Prostate gland (tissue), 2 donors: ENCODE measurements around the gene GABRG3. TPM values are rescaled to one million over a fixed set of nuclear protein-coding genes. Genes with fewer than 3 reads are reported as not detected.

Source experiments
- DNase-seq: peaks from one replicate; pipeline ENCODE4 v3.0.0-alpha.2; 2019; ENCODE audit warnings: low spot score
- H3K27ac ChIP-seq, 2 donors: fragments of 200-600 bp; sonication (generic); 2 replicates each; pipeline ENCODE4 v1.5.1; 2017 to 2019
- H3K27me3 ChIP-seq: fragments of 200-600 bp; sonication (generic); replicated peaks from 2 replicates; pipeline ENCODE4 v1.5.1; 2019; ENCODE audit not compliant: insufficient read depth
- H3K36me3 ChIP-seq, 2 donors: fragments of 200-600 bp; sonication (generic); 1 replicate in 1 of 2; 2 replicates in 1 of 2; pipeline versions ENCODE4 v1.5.1 to v1.8.1; 2017 to 2019
- H3K4me1 ChIP-seq: fragments of 200-600 bp; sonication (generic); replicated peaks from 2 replicates; pipeline ENCODE4 v1.5.1; 2019
- H3K4me3 ChIP-seq, 2 donors: fragments of 200-600 bp; sonication (generic); 2 replicates each; pipeline ENCODE4 v1.5.1; 2017 to 2019
- H3K9me3 ChIP-seq: fragments of 200-600 bp; sonication (generic); 2 replicates; pipeline ENCODE4 v1.5.1; 2017
- CTCF ChIP-seq, 4 experiments: fragments of 200-600 bp in 2 of 4; fragments of 450-650 bp in 2 of 4; sonication (generic) in 2 of 4; IDR thresholded peaks; 1 replicate in 3 of 4; 2 replicates in 1 of 4; pipeline ENCODE4 v1.5.1; 2016 to 2019; ENCODE audit warnings: antibody characterized with exemption in 4 of 4, mild to moderate bottlenecking in 2 of 4, moderate library complexity in 2 of 4
- POLR2A ChIP-seq: fragments of 450-650 bp; IDR thresholded peaks from one replicate; pipeline ENCODE4 v1.6.1; 2016; ENCODE audit warnings: antibody characterized with exemption, mild to moderate bottlenecking
- POLR2AphosphoS5 ChIP-seq: sonication (generic); formaldehyde crosslinking; IDR thresholded peaks from one replicate; pipeline ENCODE4 v1.6.1; 2017; ENCODE audit warnings: antibody characterized with exemption
- WGBS: methylation state at CpG from one replicate; pipeline ENCODE4 v1.1.5; 2018; 5-methylcytosine and 5-hydroxymethylcytosine counted together
- intact Hi-C: fragments of 100-400 bp; cut with DNase I; formaldehyde crosslinking; loops from one replicate; pipeline ENCODE4 v1.14.2; 2022
- small RNA-seq, 2 donors: library from RNA; depleted of rRNA; stranded (forward); fragments of <200 nt; gene quantifications; one replicate each; pipeline ENCODE3, GENCODE V24; 2016
- total RNA-seq, 2 donors: library from RNA; depleted of rRNA; stranded (reverse); fragments of >200 nt; gene quantifications; one replicate each; pipeline ENCODE4 v1.1.0, GENCODE V29; 2016

GABRG3 gene
- total RNA-seq, 2 donors from 2014 or later = 15.6 to 35.4 TPM

- TF ChIP-seq POLR2A (no peak), CTCF (IDR thresholded peaks at IDR 0.05) (no peak), POLR2AphosphoS5 (no peak)
- Histone ChIP-seq H3K4me1 (no peaks in the 10 kb centered on the region), H3K9me3 (no peaks in the 10 kb centered on the region), H3K4me3 (no peak overlapping the region), H3K36me3 (no peaks in the 10 kb centered on the region), H3K27me3 (no peaks in the 10 kb centered on the region), H3K27ac (no peak overlapping the region)
- intact Hi-C loops = no loop called here
- WGBS = 20% methylated on average over 14 of the region's 14 CpGs
- peak; percentile 25 for DNase-seq
These were observed 616.8 kb downstream of the GABRG3 start for GRCh38 chr15:27587810-27588209.

- intact Hi-C loops = no loop called here
- no peaks in the 10 kb centered on the region for H3K27me3 ChIP-seq
- no peak for DNase-seq
- no peak overlapping the region for H3K4me3 ChIP-seq
- H3K27ac ChIP-seq = no peak overlapping the region
- no peaks in the 10 kb centered on the region for H3K4me1 ChIP-seq
- no peaks in the 10 kb centered on the region for H3K9me3 ChIP-seq
- no peak for TF ChIP-seq POLR2AphosphoS5
- no peak for TF ChIP-seq CTCF (IDR thresholded peaks at IDR 0.05)
- no peak for TF ChIP-seq POLR2A
- WGBS = 75% methylated on average over 9 of the region's 9 CpGs
- no peaks in the 10 kb centered on the region for H3K36me3 ChIP-seq
These were observed 618.3 kb downstream of the GABRG3 start for GRCh38 chr15:27589260-27589659.

- WGBS = 90% methylated on average over 1 of the region's 1 CpG
- intact Hi-C loops = no loop called here
- TF ChIP-seq CTCF (IDR thresholded peaks at IDR 0.05) = no peak
- no peak for TF ChIP-seq POLR2AphosphoS5
- no peak for TF ChIP-seq POLR2A
- Histone ChIP-seq H3K27ac (no peak overlapping the region), H3K9me3 (no peaks in the 10 kb centered on the region), H3K27me3 (no peaks in the 10 kb centered on the region), H3K36me3 (no peaks in the 10 kb centered on the region), H3K4me3 (no peak overlapping the region), H3K4me1 (no peaks in the 10 kb centered on the region)
- no peak for DNase-seq
These were observed 618.8 kb downstream of the GABRG3 start for GRCh38 chr15:27589782-27590181.

Small RNA genes within 50 kb of the gene (small RNA-seq; reads per million reads assigned to genes)
- gene RNA5SP391 (0 reads per million in 2 donors), gene SERPINE4P (0 reads per million in 2 donors)

Other genes with a start within 250 kb of the GABRG3 start
- 10 to 100 TPM; 10.3 to 12.4 TPM for gene GABRB3, start 198.1 kb upstream of the GABRG3 start, total RNA-seq
- under 1 TPM in 1 of 2 donors, not detected in 1; 0.14 TPM for gene GABRA5, start 104.1 kb upstream of the GABRG3 start, total RNA-seq